HFF-Myc (cell line): Measurements from ENCODE around the gene ST6GALNAC3.

Source experiments
- DNase-seq: peaks from one replicate; pipeline ENCODE4 v3.0.0-alpha.2; 2011; ENCODE audit warnings: low read depth; ENCODE audit errors: extremely low read depth
- H3K4me3 ChIP-seq: replicated peaks from 2 replicates; pipeline ENCODE4 v1.5.1; 2011; ENCODE audit warnings: low read depth, mild to moderate bottlenecking, control low read depth, low read length
- CTCF ChIP-seq: IDR thresholded peaks from 2 replicates; pipeline ENCODE4 v1.5.1; 2012; ENCODE audit warnings: mild to moderate bottlenecking, low read depth, low read length, control low read depth; ENCODE audit errors: missing control alignments

The ST6GALNAC3 gene

GRCh38 chr1:76082062-76082461 is 7.5 kb downstream of the ST6GALNAC3 start:
- DNase-seq: no peak
- H3K4me3 ChIP-seq: no peak overlapping the region

GRCh38 chr1:76083189-76083588 is 8.6 kb downstream of the ST6GALNAC3 start:
- no peak for TF ChIP-seq CTCF
- DNase-seq: no peak

More at GRCh38 chr1:76082062-76082461, 7.5 kb downstream of the ST6GALNAC3 start:
- TF ChIP-seq CTCF: no peak

GRCh38 chr1:76084029-76084627 is 9.6 kb downstream of the ST6GALNAC3 start:
- TF ChIP-seq CTCF: no peak
- no peak overlapping the region for H3K4me3 ChIP-seq
- DNase-seq: peak; percentile 76

More at GRCh38 chr1:76083189-76083588, 8.6 kb downstream of the ST6GALNAC3 start:
- H3K4me3 ChIP-seq: no peak overlapping the region

- no peak for TF ChIP-seq CTCF
- no peak for DNase-seq
- no peak overlapping the region for H3K4me3 ChIP-seq
Measured at GRCh38 chr1:76084685-76085084, 10.1 kb downstream of the ST6GALNAC3 start.

- DNase-seq: no peak
- H3K4me3 ChIP-seq: no peak overlapping the region
Measured at GRCh38 chr1:76086109-76086508, 11.6 kb downstream of the ST6GALNAC3 start.

GRCh38 chr1:76086597-76086996 is 12.1 kb downstream of the ST6GALNAC3 start:
- DNase-seq: no peak
- no peak overlapping the region for H3K4me3 ChIP-seq
- no peak for TF ChIP-seq CTCF

More at GRCh38 chr1:76086109-76086508, 11.6 kb downstream of the ST6GALNAC3 start:
- no peak for TF ChIP-seq CTCF
